ENCODE results near the gene TULP4. TPM values are rescaled to one million over a fixed set of nuclear protein-coding genes. Genes with fewer than 3 reads are reported as not detected.
"Not testable (repeated sequence)": the region's sequence is repeated elsewhere in the genome, so short reads cannot be mapped to it uniquely, and the experiment has no call there.

The TULP4 gene
- polyA plus RNA-seq, 1 donor (not counting 4 experiments of a cell fraction or from before 2014, with no cell fraction given) = 13.1 TPM

- FAIRE-seq (no peak), DNase-seq (ENCODE audit: low read depth, low spot score) (no peak)
- Histone ChIP-seq H3K27me3 (ENCODE audit: control insufficient read depth, extremely low read depth, insufficient read depth, low read length) (no peaks in the 10 kb centered on the region), H4K20me1 (ENCODE audit: control insufficient read depth, extremely low read depth, insufficient read depth, low read length) (no peaks in the 10 kb centered on the region), H3K27ac (ENCODE audit: control insufficient read depth, insufficient read depth, low read length) (no peak overlapping the region), H3K4me1 (ENCODE audit: control insufficient read depth, extremely low read depth, insufficient read depth, low read length) (no peaks in the 10 kb centered on the region), H3K9me3 (ENCODE audit: control insufficient read depth, low read depth, low read length) (peaks cover 3% of the 10 kb centered on the region), H3K36me3 (ENCODE audit: control insufficient read depth in 2 of 2, extremely low read depth in 1 of 2, insufficient read depth in 2 of 2, low read length in 2 of 2) (peaks cover 0 to 3% of the 10 kb centered on the region in 2 experiments), H3K79me2 (ENCODE audit: control insufficient read depth, insufficient read depth, low read length) (peaks cover 12% of the 10 kb centered on the region), H3K9me1 (ENCODE audit: control insufficient read depth, extremely low read depth, insufficient read depth, low read length) (no peaks in the 10 kb centered on the region), H3K4me2 (ENCODE audit: control insufficient read depth, extremely low read depth, insufficient read depth, low read depth, low read length) (no peak overlapping the region), H3K9ac (ENCODE audit: control insufficient read depth, extremely low read depth, insufficient read depth, low read length) (no peak overlapping the region), H2AFZ (ENCODE audit: control insufficient read depth, low read length) (no peak overlapping the region), H3K4me3 (ENCODE audit: control insufficient read depth in 2 of 3, extremely low read depth in 1 of 3, insufficient read depth in 2 of 3, low read depth in 1 of 3, low read length in 3 of 3) (no peak overlapping the region)
- dilution Hi-C loops (cut with MboI; ENCODE audit: extremely low pct_ligation_motif_present, low sequenced_read_pairs) = no loop called here
- TF ChIP-seq EZH2 (IDR thresholded peaks at IDR 0.05; ENCODE audit: low read length) (no peak), CTCF (optimal IDR thresholded peaks at IDR 0.05 in 1 of 3, IDR thresholded peaks at IDR 0.05 in 1 of 3, conservative IDR thresholded peaks at IDR 0.05 in 1 of 3; ENCODE audit: extremely low read depth in 1 of 3, insufficient read depth in 2 of 3, low read length in 3 of 3) (no peak)
Observed at GRCh38 chr6:158292016-158292415, 20.2 kb upstream of the TULP4 start.

- no peak for TF ChIP-seq CTCF (optimal IDR thresholded peaks at IDR 0.05 in 1 of 3, IDR thresholded peaks at IDR 0.05 in 1 of 3, conservative IDR thresholded peaks at IDR 0.05 in 1 of 3; ENCODE audit: extremely low read depth in 1 of 3, insufficient read depth in 2 of 3, low read length in 3 of 3)
- no peak for TF ChIP-seq EZH2 (IDR thresholded peaks at IDR 0.05; ENCODE audit: low read length)
Observed at GRCh38 chr6:158293122-158293521, 19.1 kb upstream of the TULP4 start.

GRCh38 chr6:158295976-158296853, 16.1 kb upstream of the TULP4 start:
- H3K27me3 ChIP-seq (ENCODE audit: control insufficient read depth, extremely low read depth, insufficient read depth, low read length); H3K79me2 ChIP-seq (ENCODE audit: control insufficient read depth, insufficient read depth, low read length); H3K36me3 ChIP-seq (ENCODE audit: control insufficient read depth in 2 of 2, extremely low read depth in 1 of 2, insufficient read depth in 2 of 2, low read length in 2 of 2); H4K20me1 ChIP-seq (ENCODE audit: control insufficient read depth, extremely low read depth, insufficient read depth, low read length); H2AFZ ChIP-seq (ENCODE audit: control insufficient read depth, low read length); H3K9me3 ChIP-seq (ENCODE audit: control insufficient read depth, low read depth, low read length); H3K9ac ChIP-seq (ENCODE audit: control insufficient read depth, extremely low read depth, insufficient read depth, low read length); FAIRE-seq; dilution Hi-C loops (cut with MboI; ENCODE audit: extremely low pct_ligation_motif_present, low sequenced_read_pairs); H3K27ac ChIP-seq (ENCODE audit: control insufficient read depth, insufficient read depth, low read length); H3K9me1 ChIP-seq (ENCODE audit: control insufficient read depth, extremely low read depth, insufficient read depth, low read length); H3K4me3 ChIP-seq (ENCODE audit: control insufficient read depth in 2 of 3, extremely low read depth in 1 of 3, insufficient read depth in 2 of 3, low read depth in 1 of 3, low read length in 3 of 3); DNase-seq (ENCODE audit: low read depth, low spot score); H3K4me2 ChIP-seq (ENCODE audit: control insufficient read depth, extremely low read depth, insufficient read depth, low read depth, low read length): not testable (repeated sequence)
- H3K4me1 ChIP-seq (ENCODE audit: control insufficient read depth, extremely low read depth, insufficient read depth, low read length) = peaks cover 19% of the 10 kb centered on the region

More at GRCh38 chr6:158293122-158293521, 19.1 kb upstream of the TULP4 start:
- no peak overlapping the region for H3K9ac ChIP-seq (ENCODE audit: control insufficient read depth, extremely low read depth, insufficient read depth, low read length)
- H3K4me1 ChIP-seq (ENCODE audit: control insufficient read depth, extremely low read depth, insufficient read depth, low read length) = no peaks in the 10 kb centered on the region
- H3K36me3 ChIP-seq (ENCODE audit: control insufficient read depth in 2 of 2, extremely low read depth in 1 of 2, insufficient read depth in 2 of 2, low read length in 2 of 2) = peaks cover 0 to 3% of the 10 kb centered on the region in 2 experiments
- H3K9me1 ChIP-seq (ENCODE audit: control insufficient read depth, extremely low read depth, insufficient read depth, low read length) = no peaks in the 10 kb centered on the region
- no peak overlapping the region for H3K4me3 ChIP-seq (ENCODE audit: control insufficient read depth in 2 of 3, extremely low read depth in 1 of 3, insufficient read depth in 2 of 3, low read depth in 1 of 3, low read length in 3 of 3)
- DNase-seq (ENCODE audit: low read depth, low spot score) = no peak
- H2AFZ ChIP-seq (ENCODE audit: control insufficient read depth, low read length) = no peak overlapping the region
- H3K27me3 ChIP-seq (ENCODE audit: control insufficient read depth, extremely low read depth, insufficient read depth, low read length) = no peaks in the 10 kb centered on the region
- peaks cover 3% of the 10 kb centered on the region for H3K9me3 ChIP-seq (ENCODE audit: control insufficient read depth, low read depth, low read length)
- dilution Hi-C loops (cut with MboI; ENCODE audit: extremely low pct_ligation_motif_present, low sequenced_read_pairs) = no loop called here
- no peak for FAIRE-seq
- peaks cover 7% of the 10 kb centered on the region for H3K79me2 ChIP-seq (ENCODE audit: control insufficient read depth, insufficient read depth, low read length)
- no peak overlapping the region for H3K4me2 ChIP-seq (ENCODE audit: control insufficient read depth, extremely low read depth, insufficient read depth, low read depth, low read length)
- no peak overlapping the region for H3K27ac ChIP-seq (ENCODE audit: control insufficient read depth, insufficient read depth, low read length)
- no peaks in the 10 kb centered on the region for H4K20me1 ChIP-seq (ENCODE audit: control insufficient read depth, extremely low read depth, insufficient read depth, low read length)

Measured in keratinocyte (primary cell).